Hematopoietic multipotent progenitor cell treated with erythropoietin and hydrocortisone succinate and interleukin-3 and kit ligand, for 6 days (in vitro differentiated cells): ENCODE data around the gene NOS3.
"Not testable (repeated sequence)": the region's sequence is repeated elsewhere in the genome, so short reads cannot be mapped to it uniquely, and the experiment has no call there.

Experiments used
- DNase-seq: peaks from one replicate; pipeline ENCODE4 v3.0.0-alpha.2; 2015

The NOS3 gene

GRCh38 chr7:151018421-151019129 is 27.8 kb downstream of the NOS3 start:
- DNase-seq, result peak; percentile 56

DNA sequence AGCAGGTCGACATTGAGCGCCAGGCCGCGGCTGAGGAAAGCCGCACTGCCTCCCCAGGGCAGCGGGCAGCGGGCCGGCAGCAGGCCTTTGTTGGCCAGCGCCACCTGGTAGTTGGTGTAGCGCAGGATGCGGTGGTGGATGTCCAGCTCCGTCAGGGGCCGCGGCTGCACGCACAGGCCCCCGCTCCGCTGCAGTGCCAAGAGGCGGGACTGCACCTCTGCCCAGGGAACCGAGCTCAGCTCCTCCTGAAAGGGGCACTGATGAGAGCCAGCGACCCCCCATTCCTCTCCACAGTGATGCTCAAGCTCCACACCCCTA is 28.3 kb downstream of the NOS3 start:
- DNase-seq, result no peak

- DNase-seq, result no peak
Observed at GRCh38 chr7:151020231-151020630, 29.4 kb downstream of the NOS3 start.

GRCh38 chr7:151023232-151023631 is 32.4 kb downstream of the NOS3 start:
- DNase-seq, result no peak

DNA sequence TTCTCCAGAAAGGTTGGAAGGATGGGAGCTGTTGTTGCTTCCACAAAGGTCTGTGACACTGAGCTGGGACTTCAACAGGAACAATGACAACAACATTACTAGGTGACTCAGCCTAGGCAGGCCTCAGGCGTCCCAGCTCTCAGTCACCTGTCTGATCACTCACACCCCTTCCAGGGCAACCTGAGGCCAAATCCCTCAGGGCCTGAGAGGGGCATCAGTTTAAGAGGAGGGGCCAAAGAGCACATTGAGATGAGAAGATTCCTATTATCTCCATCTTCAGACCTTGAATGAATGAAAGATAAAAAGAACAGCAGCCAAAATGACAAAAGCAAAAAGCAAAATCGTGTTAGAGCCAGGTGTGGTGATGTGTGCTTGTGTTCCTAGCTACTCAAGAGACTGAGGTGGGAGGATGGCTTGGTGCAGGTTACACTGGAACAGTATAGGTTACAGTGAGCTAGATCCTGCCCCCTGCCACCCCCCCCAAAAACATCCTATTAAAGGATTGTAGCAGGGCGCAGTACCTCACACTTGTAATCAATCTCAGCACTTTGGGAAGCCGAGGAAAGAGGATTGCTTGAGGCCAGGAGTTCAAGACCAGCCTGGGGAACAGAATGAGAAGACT is 33.7 kb downstream of the NOS3 start, which contains the start of gene ATG9B:
TSS of gene ATG9B (minus strand) at position 60 of the 622 bp plus-strand sequence. CDS start 71 bp downstream, outside the sequence.
- no peak for DNase-seq

GRCh38 chr7:151025924-151026671 is 35.3 kb downstream of the NOS3 start:
- DNase-seq, result no peak

DNA sequence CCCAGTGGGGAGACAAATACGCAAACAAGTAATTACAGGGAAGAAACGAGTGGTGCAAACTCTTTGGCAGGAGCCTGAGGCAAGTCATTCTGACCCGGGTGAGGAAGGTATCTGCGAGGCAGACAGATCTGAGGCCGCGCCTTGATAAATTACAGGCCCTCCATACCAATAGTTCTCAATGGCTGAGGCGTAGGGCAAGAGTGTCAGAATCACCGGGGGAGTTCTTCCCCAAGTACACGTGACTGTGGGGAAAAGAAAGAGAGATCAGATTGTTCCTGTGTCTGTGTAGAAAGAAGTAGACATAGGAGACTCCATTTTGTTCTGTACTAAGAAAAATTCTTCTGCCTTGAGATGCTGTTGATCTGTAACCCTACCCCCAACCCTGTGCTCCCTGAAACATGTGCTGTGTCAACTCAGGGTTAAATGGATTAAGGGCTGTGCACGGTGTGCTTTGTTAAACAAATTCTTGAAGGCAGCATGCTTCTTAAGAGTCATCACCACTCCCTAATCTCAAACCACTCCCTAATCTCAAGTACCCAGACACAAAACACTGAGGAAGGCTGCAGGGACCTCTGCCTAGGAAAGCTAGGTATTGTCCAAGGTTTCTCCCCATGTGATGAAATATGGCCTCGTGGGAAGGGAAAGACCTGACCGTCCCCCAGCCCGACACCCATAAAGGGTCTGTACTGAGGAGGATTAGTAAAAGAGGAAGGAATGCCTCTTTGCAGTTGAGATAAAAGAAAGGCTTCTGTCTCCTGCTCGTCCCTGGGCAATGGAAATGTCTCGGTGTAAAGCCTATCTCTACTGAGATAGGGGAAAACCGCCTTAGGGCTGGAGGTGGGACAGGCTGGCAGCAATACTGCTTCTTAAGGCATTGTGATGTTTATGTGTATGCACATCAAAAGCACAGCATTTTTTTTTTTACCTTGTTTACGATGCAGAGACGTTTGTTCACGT is 36.2 kb downstream of the NOS3 start:
- peak; percentile 86 for DNase-seq

DNA sequence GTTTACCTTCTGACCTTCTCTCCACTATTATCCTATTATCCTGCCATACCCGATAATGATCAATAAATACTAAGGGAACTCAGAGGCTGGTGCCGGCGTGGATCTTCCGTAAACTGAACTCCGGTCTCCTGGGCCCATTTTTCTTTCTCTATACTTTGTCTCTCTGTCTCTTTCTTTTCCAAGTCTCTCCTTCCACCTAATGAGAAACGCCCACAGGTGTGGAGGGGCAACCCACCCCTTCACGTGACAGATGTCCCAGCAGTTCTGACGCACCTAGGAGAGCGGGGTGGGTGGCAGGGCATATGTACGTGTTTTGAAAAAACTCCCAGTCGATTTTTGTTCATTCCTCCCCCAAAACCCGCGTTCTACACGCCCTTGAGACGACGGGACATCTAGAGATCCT is 36.9 kb downstream of the NOS3 start:
- DNase-seq, result not testable (repeated sequence)

DNA sequence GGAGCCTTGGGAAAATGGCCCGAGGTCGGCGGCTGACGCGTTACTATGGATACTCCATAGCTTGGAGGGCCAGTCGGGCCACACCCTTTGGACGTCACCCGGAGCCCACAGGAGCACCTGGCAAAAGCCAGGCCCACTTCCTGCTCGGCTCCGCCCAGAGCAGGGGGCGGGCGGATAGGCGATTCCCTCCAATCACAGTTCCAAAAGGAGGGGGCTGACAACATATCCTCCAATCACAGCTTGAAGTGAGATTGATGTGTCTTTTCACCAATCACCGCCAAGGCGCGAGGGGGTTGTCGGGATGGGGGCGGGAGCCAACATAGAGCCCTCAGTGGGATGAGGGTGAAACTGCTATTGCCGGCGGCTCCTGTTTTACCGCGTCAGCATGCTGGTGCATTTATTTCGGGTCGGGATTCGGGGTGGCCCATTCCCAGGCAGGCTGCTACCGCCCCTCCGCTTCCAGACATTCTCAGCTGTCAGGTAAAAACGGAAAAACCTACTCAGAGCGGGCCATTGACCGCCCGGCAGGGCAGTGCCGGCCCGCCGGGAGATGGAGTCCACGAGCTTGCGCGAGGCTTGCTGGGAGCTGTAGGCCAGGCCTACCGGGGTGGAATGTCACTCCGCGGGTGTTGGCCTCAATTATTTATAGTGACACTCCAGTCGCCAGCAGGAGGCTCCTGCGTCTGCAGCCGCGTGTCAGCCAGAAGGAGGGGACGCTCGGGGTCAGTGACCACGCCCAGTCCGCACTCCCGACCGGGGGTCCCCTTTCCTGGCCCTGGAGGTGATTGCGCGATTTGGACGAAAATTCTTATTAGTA is 37.5 kb downstream of the NOS3 start, which contains the start of gene ABCB8:
TSS of gene ABCB8 (plus strand) at position 320 of the 817 bp plus-strand sequence. CDS start at position 386, 66 bp downstream.
- DNase-seq, result peak; percentile 99

DNA sequence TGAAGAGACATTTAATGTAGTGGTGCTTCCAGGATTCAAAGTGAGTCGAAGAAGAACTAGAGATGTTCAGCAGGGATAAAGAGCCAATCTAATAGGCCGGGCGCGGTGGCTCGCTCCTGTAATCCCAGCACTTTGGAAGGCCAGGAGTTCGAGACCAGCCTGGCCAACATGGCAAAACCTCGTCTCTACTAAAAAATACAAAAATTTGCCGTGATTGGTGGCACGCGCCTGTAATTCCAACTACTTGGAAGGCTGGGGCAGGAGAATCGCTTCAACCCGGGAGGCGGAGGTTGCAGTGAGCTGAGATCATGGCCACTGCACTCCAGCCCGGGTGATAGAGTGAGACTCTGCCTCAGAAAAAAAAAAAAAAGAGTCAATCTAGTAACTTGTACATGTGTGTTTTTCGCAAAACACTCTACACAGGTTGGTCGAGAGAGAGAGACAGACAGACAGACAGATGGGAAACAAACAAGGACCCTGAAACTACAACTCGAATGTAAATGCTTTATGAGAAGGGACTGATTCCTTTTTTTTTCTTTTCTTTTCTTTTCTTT is 38.2 kb downstream of the NOS3 start:
- DNase-seq, result no peak

GRCh38 chr7:151031011-151031410 is 40.2 kb downstream of the NOS3 start:
- no peak for DNase-seq

- DNase-seq, result no peak
Observed at GRCh38 chr7:151032936-151033863, 42.4 kb downstream of the NOS3 start.

DNA sequence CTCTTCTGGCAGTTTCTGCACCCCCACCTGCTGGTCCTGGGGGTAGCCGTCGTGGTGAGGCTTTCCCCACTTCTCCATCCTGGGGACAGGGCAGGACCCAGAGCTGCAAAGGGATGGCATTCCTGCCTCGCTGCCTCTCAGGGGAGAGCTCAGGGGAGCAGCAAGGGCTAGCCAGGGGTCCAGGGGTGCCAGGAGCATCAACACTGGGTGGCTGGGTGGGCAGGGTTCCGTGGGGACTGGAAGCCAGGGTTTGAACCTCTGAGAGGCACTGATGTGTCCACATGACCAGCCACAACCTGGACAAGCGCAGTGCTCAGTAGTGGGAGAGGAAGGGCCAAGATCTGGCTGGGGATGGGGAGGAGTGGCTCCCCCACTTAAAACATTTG is 43.0 kb downstream of the NOS3 start:
- no peak for DNase-seq

GRCh38 chr7:151034312-151035025 is 43.7 kb downstream of the NOS3 start:
- no peak for DNase-seq

GRCh38 chr7:151035026-151035717 is 44.4 kb downstream of the NOS3 start:
- DNase-seq, result no peak

- DNase-seq, result no peak
Observed at GRCh38 chr7:151035902-151036301, 45.1 kb downstream of the NOS3 start.

- DNase-seq, result peak; percentile 98
Observed at GRCh38 chr7:151038951-151039849, 48.4 kb downstream of the NOS3 start.
